ENCODE results near the gene SLC29A2.
A peak's percentile ranks its signal among the peaks of the same experiment; 100 is the strongest.
"Not testable (repeated sequence)": the region's sequence is repeated elsewhere in the genome, so short reads cannot be mapped to it uniquely, and the experiment has no call there.

SLC29A2 gene

DNA sequence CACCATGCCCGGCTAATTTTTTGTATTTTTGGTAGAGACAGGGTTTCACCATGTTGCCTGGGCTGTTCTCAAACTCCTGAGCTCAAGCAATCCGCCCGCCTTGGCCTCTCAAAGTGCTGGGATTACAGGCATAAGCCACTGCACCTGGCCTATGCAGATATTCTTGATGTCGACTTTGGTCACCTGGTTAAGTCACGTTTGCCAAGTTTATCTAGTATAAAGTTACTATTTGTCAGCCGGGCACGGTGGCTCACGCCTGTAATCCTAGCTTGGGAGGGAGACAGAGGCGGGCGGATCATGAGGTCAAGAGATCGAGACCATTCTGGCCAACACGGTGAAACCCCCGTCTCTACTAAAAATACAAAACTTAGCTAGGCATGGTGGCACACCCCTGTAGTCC, 12.8 kb upstream of the SLC29A2 start:
- DNase-seq: not testable (repeated sequence)

DNA sequence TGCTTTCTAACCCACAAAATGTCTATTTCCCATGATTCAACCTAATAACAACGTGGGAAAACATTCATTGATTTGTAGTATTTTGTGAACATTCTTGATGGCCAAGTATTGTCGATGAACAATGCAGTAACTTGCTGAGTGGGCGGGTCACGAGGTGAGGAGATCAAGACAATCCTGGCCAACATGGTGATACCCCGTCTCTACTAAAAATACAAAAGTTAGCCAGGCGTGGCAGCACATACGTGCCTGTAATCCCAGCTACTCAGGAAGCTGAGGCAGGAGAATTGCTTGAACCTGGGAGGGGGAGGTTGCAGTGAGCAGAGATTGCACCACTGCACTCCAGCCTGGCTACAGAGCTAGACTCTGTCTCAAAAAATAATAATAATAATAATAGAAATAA, 8.7 kb upstream of the SLC29A2 start:
- not testable (repeated sequence) for DNase-seq

DNA sequence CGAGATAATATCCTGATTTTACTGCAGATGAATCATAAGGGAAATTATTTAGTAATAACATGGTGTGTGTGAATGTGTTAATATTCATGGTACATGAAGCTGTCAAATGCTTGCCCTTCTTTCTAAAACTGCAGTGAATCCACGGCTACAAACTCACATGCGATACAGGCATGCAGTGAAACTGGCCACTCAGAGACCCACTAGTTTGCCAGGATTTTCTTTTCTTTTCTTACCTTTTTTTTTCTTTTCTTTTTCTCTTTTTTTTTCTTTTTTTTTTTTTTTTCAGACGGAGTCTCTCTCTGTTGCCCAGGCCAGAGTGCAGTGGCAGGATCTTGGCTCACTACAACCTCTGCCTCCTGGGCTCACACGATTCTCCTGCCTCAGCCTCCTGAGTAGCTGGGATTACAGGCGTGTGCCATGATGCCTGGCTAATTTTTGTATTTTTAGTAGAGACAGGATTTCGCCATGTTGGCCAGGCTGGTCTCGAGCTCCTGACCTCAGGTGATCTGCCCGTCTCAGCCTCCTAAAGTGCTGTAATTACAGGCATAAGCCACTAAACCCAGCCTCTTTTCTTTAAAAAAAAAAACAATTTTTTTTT, 2.2 kb upstream of the SLC29A2 start:
- not testable (repeated sequence) for DNase-seq

DNA sequence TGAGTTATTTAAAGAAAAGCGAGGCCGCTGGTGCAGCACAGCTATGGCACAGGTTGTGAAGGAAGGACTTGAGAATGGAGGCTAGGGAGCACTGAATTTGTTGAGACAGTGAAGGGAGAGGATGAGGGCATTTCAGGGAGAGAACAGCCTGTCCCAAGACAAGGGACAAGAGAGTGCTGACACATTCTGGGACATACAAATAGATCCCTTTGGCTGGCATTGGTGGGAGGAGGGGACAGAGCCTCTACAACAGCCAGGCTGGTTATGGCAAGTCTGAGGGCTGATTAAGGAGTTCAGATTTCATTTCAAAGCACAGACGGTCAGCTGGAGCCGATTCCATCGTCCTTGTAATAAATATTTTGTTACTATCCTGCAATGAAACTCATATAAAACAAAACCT, 1.7 kb upstream of the SLC29A2 start:
- no peak for DNase-seq

GRCh38 chr11:66369073-66369894, 2.3 kb downstream of the SLC29A2 start:
- DNase-seq: no peak

DNA sequence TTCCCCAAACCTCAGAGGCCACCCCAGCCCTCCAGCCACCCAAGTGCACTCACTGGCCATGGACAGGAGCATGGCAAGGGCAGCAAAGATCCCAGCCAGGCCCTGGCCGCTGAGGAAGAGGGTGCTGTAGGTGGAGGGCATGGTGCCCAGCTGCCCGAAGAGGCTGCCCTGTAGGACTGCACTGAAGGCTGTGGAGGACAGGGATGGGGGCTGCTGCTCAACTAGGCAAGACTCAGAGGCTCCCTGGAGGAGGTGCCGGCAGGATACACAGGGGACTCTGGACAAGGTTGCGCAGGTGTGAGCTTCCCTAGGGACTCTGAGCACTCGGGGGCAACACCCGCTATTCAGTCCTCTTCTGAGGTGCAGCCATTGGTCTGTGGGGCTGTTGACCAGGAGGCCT, 3.1 kb downstream of the SLC29A2 start:
- no peak for DNase-seq

DNA sequence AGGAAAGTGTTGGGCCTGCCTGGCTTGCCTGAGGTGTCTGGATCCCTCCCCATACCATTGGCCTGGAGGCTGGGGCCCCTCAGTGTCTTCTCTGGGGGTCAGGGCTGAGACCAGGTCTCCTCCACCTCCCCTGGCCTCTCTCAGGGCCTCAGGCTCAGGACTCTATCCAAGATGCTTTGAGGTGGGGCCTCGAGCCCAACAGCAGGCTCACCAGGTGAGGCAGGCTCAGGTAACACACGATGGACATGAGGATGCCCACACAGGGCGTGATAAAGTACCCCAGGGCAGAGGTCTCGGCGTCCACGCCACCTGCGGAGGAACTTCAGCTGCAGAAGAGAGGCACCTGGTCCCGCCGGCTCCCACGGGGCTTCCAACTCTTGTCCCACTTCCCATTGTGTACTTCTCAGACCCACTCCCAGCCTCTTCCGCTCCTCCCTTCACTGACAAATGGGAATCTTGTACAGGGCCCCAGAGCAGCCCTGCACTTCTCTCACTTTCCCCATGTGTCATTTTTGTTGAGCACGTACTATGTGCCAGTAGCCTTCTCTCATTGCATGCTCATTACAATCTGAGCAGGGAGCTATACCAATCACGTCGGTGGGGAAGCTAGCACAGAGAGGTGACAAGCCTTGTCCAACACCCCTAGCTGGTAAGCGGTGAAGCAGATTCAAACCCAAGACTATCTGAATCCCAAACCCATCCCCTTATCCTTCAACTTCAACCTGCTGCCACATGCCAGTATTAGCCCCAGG, 3.8 kb downstream of the SLC29A2 start:
- no peak for DNase-seq

DNA sequence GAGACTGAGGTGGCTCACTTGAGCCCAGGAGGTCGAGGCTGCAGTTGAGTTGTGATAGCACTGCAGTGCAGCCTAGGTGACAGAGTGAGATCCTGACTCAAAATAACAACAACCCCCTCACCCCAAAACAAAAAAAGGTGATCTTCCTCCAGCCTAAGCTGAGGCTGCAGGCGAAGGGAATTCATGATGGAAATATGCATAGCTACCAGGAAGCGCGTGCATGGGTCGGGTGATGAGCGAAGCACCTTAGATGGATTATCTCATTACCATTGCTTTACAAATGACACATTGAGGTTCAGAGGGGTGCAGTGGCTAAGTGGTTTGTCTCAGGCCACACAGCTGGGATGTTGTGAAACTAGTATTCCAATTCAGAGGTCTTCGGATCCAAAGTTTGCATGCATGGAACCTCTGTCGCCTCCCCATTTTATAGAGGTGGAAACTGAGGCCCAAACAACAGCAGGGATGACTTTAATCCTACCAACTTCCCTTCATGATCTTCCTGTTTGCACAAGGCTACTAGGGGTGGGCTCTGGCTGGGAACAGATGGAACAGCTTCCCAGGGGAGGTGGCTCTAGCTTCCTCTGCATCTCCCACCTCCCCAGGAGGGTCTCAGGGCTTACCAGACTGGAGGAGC, 4.6 kb downstream of the SLC29A2 start:
- no peak for DNase-seq

DNA sequence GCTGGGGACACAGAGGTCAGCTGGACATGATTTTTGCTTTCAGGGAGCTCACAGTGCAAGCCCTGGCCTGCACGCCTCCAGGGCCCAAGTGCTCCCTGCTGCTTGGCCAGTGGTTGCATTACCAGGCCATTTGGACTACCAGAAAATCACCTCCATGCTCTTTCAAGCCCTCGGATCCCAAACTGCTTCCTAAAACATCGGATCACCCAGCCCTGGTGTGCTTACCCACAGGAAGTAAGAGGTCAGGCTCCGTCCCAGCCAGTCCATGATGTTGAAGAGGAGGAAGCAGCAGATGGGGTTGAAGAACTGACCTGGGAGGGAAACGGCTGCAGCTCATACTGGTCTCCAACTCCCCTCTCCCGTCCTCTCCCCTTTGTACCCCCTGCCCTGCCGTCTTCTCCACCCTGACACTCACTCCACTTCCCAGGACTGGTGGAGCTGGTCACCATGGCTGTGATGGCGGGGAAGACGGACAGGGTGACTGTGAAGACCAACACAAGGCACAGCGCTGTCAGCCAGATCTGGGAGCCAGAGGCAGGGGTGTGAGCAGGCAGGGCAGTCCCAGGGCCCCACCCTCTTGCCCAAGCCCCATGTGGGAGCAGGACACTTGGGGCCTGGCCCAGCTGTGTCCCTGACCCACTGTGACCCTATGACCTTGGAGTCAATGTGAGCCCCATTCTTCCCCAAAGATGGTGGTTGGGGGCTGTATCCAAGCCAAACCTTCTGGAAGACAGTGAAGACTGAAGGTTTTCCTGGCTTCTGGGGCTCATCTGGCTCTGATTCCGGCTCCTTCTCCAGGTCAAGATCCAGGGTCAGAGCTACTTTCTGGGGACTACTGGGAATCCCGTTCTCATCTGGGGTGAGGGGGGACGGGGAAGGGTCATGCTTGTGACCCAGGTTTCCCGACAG, 5.6 kb downstream of the SLC29A2 start:
- no peak for DNase-seq

GRCh38 chr11:66365166-66365565, 6.4 kb downstream of the SLC29A2 start:
- no peak for DNase-seq

GRCh38 chr11:66363805-66364535, 7.6 kb downstream of the SLC29A2 start:
- peak; percentile 35 to 71 (median 62) for DNase-seq

DNA sequence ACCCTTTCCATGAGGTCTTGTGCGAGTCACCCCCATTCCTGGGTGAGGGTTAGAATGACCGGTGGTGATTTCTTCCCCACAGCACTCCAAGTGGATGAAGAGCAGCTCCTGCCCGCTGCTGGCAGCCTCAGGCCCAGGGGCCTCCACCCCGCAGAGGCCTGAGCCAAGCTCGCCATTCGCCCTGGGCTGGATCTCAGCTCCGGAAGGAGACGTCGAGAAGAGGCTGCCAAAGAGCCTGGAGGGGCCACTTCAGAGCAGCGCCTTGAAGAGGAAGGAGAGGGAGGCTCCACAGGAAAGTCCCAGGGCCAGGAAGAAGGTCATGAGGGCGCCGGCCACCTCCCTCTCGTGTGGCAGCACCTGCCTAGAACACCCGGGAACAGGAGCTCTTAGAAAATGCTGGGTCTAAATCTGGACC, 8.4 kb downstream of the SLC29A2 start:
- DNase-seq: no peak

GRCh38 chr11:66362481-66363147, 8.9 kb downstream of the SLC29A2 start:
- DNase-seq: no peak

GRCh38 chr11:66361502-66361941, 10.0 kb downstream of the SLC29A2 start:
- no peak for DNase-seq

- no peak for DNase-seq
These were observed 11.0 kb downstream of the SLC29A2 start for GRCh38 chr11:66360406-66361073.

DNA sequence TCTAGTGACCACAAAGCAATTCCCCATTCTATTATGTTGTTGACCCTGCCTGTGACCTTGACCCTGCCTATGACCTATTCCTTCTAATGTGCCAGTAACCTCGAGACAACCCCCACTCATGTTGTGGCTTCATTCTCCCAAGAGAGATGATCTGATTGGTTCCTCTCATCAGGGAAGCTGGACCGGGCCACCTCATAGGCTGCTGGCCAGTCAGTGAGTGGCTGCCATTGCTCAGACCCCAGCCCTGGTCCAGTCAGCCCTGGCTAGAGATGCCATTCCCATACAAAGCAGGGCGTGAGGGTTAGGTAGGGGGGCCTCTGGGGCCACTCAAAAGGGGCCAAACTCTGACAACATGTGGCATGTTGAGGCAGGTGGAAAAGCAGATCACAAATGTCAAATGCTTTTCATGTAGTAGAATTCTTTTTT, 11.9 kb downstream of the SLC29A2 start:
- DNase-seq: no peak

GRCh38 chr11:66350560-66351235, 20.9 kb downstream of the SLC29A2 start:
- not testable (repeated sequence) for DNase-seq

DNA sequence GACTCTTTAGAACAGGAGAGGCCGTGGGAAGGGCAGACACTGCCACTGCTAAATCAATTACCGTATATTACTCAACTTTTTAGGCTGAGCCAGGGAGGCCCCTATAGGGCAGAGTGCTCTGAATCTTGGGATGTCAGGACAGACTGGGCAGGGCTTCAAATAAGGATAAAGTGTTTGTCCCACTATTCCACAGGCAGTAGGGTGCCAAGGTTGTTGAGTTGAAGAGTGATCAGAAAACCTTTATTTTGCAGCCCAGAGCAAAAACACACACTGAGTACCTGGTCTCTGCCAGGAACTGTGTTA, 22.5 kb downstream of the SLC29A2 start:
- DNase-seq: no peak

GRCh38 chr11:66347425-66348276, 23.9 kb downstream of the SLC29A2 start, which contains the start of gene B4GAT1:
Gene B4GAT1 (minus strand): TSS chr11:66347629. CDS start chr11:66347545, 84 bp downstream.
- DNase-seq: peak; percentile 63 to 67 (median 66)
